H1 (cell line): ENCODE measurements around the gene MBP. TPM values are rescaled to one million over a fixed set of nuclear protein-coding genes. Genes with fewer than 3 reads are reported as not detected.

Experiments
- SIX5 ChIP-seq: IDR thresholded peaks from 2 replicates; pipeline ENCODE4 v1.6.1; 2011; ENCODE audit warnings: mild to moderate bottlenecking, low read depth, low read length
- polyA plus RNA-seq, 7 experiments: library from polyadenylated mRNA; depleted of rRNA in 3 of 7; stranded (reverse) in 5 of 7; unstranded in 2 of 7; fragments of >200 nt in 5 of 7; fragments of 200-250 nt in 2 of 7; gene quantifications; 1 replicate in 5 of 7; 2 replicates in 1 of 7; 4 replicates in 1 of 7; pipeline versions ENCODE4 v1.2.1 to v1.2.3, GENCODE V29; 2011 to 2013; ENCODE audit warnings: missing spikeins in 2 of 7, mixed read lengths in 2 of 7
- total RNA-seq: library from RNA; stranded (reverse); fragmentation: NEBNext Ultra II Directional; extraction: Animal tissue kit (Norgen Biotek cat#: 25700); gene quantifications from 2 replicates; pipeline ENCODE4 v1.2.1, GENCODE V29; 2021
- TF ChIP-seq, protein P1 (sequence below): IDR thresholded peaks from 2 replicates; pipeline ENCODE4 v1.6.1; 2011; ENCODE audit warnings: low read length, improper control_type of control experiment

The MBP gene
- total and polyA plus RNA-seq, 2 of the 8 experiments (the other 6 are each of a cell fraction or from before 2014, with no cell fraction given): 7.7 to 19.2 TPM

DNA sequence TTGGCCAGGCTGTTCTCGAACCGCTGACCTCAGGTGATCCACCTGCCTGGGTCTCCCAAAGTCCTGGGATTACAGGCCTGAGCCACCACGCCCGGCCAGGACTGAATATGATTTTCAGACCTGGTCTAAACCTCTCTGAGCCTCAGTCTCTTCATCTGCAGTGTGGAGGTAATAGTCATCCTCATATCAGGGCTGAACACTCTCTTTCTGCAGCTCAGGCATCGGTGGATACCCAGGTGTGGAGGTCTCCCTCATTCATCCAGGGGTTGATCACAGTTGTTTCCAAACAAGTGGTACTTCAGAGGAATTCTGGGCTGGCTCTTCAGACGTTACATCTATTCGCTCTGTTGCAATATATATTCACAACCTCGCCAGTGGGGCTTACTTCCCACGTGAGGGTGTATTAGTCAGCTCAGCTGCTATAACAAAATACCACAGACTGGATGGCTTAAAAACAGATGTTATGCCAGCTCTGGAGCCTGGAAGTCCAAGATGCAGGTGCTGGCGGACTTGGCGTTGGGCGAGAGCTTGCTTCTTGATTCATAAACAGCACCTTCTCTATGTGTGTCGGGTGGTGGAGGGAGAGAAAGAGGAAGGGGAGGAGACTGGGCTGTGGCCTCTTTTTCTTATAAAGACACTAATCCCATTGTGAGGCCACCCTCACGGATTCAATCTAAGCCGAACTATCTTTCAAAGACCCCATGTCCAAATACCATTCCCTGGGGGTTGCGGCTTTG is 2.9 kb upstream of the MBP start (continued):
- TF ChIP-seq, protein P1, sequence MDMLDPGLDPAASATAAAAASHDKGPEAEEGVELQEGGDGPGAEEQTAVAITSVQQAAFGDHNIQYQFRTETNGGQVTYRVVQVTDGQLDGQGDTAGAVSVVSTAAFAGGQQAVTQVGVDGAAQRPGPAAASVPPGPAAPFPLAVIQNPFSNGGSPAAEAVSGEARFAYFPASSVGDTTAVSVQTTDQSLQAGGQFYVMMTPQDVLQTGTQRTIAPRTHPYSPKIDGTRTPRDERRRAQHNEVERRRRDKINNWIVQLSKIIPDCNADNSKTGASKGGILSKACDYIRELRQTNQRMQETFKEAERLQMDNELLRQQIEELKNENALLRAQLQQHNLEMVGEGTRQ: no peak
- no peak for TF ChIP-seq SIX5
